RKO (cell line): ENCODE results near the gene MACROD2.
"Not testable (repeated sequence)": the region's sequence is repeated elsewhere in the genome, so short reads cannot be mapped to it uniquely, and the experiment has no call there.

Experiments used
- DNase-seq: peaks from one replicate; pipeline ENCODE4 v3.0.0-alpha.2; 2016; ENCODE audit warnings: low spot score

The MACROD2 gene

GRCh38 chr20:15362849-15363248 is 1367.5 kb downstream of the MACROD2 start:
- DNase-seq = no peak

GRCh38 chr20:15364781-15365180 is 1369.5 kb downstream of the MACROD2 start:
- no peak for DNase-seq

GRCh38 chr20:15370370-15370769 is 1375.1 kb downstream of the MACROD2 start:
- no peak for DNase-seq

- DNase-seq = no peak
These were observed 1379.4 kb downstream of the MACROD2 start for GRCh38 chr20:15374682-15375081.

GRCh38 chr20:15375836-15376235 is 1380.5 kb downstream of the MACROD2 start:
- no peak for DNase-seq

GRCh38 chr20:15377603-15378002 is 1382.3 kb downstream of the MACROD2 start:
- not testable (repeated sequence) for DNase-seq

- no peak for DNase-seq
These were observed 1382.8 kb downstream of the MACROD2 start for GRCh38 chr20:15378151-15378550.

GRCh38 chr20:15379681-15380296 is 1384.5 kb downstream of the MACROD2 start:
- DNase-seq = no peak

- DNase-seq = no peak
These were observed 1385.5 kb downstream of the MACROD2 start for GRCh38 chr20:15380770-15381169.

GRCh38 chr20:15387228-15387627 is 1391.9 kb downstream of the MACROD2 start:
- no peak for DNase-seq

- DNase-seq = no peak
These were observed 1400.1 kb downstream of the MACROD2 start for GRCh38 chr20:15395457-15395856.

GRCh38 chr20:15396026-15396425 is 1400.7 kb downstream of the MACROD2 start:
- DNase-seq = no peak

GRCh38 chr20:15396900-15397299 is 1401.6 kb downstream of the MACROD2 start:
- no peak for DNase-seq

GRCh38 chr20:15399781-15400180 is 1404.5 kb downstream of the MACROD2 start:
- DNase-seq = no peak

GRCh38 chr20:15406072-15406471 is 1410.8 kb downstream of the MACROD2 start:
- no peak for DNase-seq

GRCh38 chr20:15411781-15412180 is 1416.5 kb downstream of the MACROD2 start:
- no peak for DNase-seq

GRCh38 chr20:15415908-15416307 is 1420.6 kb downstream of the MACROD2 start:
- no peak for DNase-seq

- DNase-seq = no peak
These were observed 1424.5 kb downstream of the MACROD2 start for GRCh38 chr20:15419856-15420255.

GRCh38 chr20:15422966-15423365 is 1427.7 kb downstream of the MACROD2 start:
- no peak for DNase-seq

- no peak for DNase-seq
These were observed 1444.2 kb downstream of the MACROD2 start for GRCh38 chr20:15439551-15439950.

- DNase-seq = no peak
These were observed 1444.9 kb downstream of the MACROD2 start for GRCh38 chr20:15440049-15440820.

- DNase-seq = no peak
These were observed 1449.9 kb downstream of the MACROD2 start for GRCh38 chr20:15445056-15445840.

GRCh38 chr20:15446373-15446772 is 1451.1 kb downstream of the MACROD2 start:
- DNase-seq = no peak
